ENCODE results near the gene LSMEM2.

The LSMEM2 gene

DNA sequence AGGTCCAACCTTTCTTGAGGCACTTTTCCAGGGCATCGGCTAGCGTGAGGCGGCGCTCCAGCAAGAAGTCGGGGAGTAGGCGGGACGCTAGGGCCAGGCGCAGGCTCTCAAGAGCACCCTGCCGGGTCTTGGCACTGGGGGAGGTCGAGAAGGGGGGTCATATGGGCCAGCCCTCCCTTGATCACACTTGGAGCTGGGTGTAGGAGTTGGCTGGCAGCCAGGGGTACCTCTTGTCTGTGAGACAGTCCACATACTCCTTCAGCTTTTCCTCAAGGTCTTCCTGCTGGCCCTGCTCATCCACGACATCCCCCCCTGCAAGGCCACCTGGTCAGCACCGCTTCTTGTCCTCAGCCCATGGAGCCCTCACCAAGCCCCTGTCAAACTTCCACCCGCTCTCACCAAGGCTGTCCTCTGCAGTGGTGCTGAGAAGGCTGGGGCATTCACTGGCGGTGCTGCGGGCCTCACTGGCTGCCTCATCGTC, 11.3 kb downstream of the LSMEM2 start:
- Histone ChIP-seq H3K9ac (ENCODE audit: low read depth, low read length) (no peak overlapping the region), H3K4me1 (ENCODE audit: control insufficient read depth, insufficient read depth, low read length) (no peaks in the 10 kb centered on the region), H3K27me3 (ENCODE audit: control insufficient read depth, insufficient read depth, low read length) (no peaks in the 10 kb centered on the region), H3K4me3 (ENCODE audit: low read depth, low read length) (no peak overlapping the region), H3K9me3 (ENCODE audit: control insufficient read depth, insufficient read depth, low read length) (no peaks in the 10 kb centered on the region), H3K36me3 (ENCODE audit: control insufficient read depth, insufficient read depth, low read length) (peaks cover 37% of the 10 kb centered on the region)

DNA sequence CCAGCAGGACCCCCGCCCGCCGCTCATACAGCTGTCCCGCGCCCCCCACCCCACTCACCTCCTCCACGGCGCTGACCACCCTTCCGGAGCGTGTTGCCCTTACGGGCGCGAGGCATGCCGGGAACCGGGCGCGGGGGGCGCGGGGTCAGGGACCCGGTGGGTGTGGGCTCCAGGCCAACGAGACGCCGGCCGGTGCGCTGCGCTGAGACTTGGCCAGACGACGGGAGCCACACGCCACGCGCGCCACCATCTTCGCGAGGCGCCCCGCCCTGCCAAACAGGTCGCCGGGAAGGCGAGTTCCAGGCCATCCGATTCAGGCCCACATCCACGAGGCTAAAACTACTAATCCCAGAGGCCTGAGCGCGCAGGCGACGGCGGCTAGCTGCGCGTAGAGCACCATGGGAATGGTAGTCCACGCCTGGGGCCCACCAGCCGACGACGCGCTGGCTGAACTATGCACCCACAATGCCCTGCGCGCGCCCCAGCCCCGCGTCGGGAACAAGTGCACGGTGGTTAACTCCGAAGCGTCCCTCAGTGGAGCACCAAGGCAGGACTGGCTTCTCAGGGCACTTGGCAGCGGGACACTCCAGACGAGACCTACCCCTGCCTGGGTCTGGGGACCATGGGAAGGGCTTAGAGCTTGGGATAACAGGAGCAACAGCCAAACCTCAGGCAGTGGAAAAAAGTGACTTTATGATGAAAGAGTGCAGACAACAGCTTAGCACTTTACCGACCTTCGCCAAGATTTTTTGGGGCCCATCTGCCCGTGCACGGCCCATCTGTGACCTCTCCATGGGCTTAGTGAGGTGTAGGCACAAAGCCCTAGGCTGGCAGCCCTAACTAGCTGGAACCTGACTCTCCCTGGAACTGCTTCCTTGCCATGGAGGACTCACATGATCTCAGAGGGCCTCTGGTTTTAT, 13.5 kb downstream of the LSMEM2 start, which contains the start of gene IFRD2:
Gene IFRD2 (minus strand): TSS at position 271 of the 920 bp plus-strand sequence. CDS start 155 bp downstream, at position 116.
- H3K36me3 ChIP-seq (ENCODE audit: control insufficient read depth, insufficient read depth, low read length): peaks cover 34% of the 10 kb centered on the region
- no peaks in the 10 kb centered on the region for H3K9me3 ChIP-seq (ENCODE audit: control insufficient read depth, insufficient read depth, low read length)
- no peaks in the 10 kb centered on the region for H3K27me3 ChIP-seq (ENCODE audit: control insufficient read depth, insufficient read depth, low read length)
- peak within 1 kb of the TSS; percentile 71 for H3K9ac ChIP-seq (ENCODE audit: low read depth, low read length)
- H3K4me1 ChIP-seq (ENCODE audit: control insufficient read depth, insufficient read depth, low read length): no peaks in the 10 kb centered on the region
- H3K4me3 ChIP-seq (ENCODE audit: low read depth, low read length): peak within 1 kb of the TSS; percentile 93

DNA sequence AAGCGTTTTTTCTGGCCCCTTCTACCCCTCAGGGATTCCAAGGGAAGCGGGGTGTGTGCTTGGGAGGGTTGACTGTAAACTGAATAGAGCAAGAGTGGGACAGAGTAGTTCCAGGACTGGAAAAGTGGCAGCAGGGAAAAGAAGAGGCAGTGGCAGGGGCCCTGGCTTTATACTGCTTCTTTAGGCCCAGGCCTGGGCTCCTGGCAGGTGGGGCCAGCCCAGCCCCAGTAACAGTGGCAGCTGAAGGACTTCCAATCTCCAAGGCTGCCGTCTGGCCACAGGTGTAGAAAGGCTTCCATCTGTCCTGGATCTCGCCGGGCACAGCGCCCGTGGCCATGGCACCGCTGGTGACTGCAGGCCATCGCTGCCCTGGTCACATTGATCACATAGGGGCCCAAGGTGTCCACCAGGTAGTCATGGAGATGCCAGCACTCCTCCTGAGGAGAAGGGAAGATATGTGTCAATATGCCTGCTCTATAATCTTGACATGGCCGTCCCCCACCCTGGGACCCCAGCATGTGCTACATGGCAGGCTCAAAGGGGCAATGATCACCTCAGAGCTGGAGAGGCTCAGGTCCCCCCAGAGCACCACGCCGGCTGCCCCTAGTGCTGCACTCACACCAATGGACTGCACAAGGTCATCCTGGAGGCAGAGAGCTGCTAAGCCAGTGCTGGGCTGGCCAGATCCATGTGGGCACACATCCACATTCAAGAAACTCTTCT, 14.4 kb downstream of the LSMEM2 start:
- H3K27me3 ChIP-seq (ENCODE audit: control insufficient read depth, insufficient read depth, low read length): no peaks in the 10 kb centered on the region
- no peaks in the 10 kb centered on the region for H3K4me1 ChIP-seq (ENCODE audit: control insufficient read depth, insufficient read depth, low read length)
- H3K36me3 ChIP-seq (ENCODE audit: control insufficient read depth, insufficient read depth, low read length): peaks cover 27% of the 10 kb centered on the region
- no peak overlapping the region for H3K4me3 ChIP-seq (ENCODE audit: low read depth, low read length)
- peak overlapping the region; percentile 71 for H3K9ac ChIP-seq (ENCODE audit: low read depth, low read length)
- H3K9me3 ChIP-seq (ENCODE audit: control insufficient read depth, insufficient read depth, low read length): no peaks in the 10 kb centered on the region

DNA sequence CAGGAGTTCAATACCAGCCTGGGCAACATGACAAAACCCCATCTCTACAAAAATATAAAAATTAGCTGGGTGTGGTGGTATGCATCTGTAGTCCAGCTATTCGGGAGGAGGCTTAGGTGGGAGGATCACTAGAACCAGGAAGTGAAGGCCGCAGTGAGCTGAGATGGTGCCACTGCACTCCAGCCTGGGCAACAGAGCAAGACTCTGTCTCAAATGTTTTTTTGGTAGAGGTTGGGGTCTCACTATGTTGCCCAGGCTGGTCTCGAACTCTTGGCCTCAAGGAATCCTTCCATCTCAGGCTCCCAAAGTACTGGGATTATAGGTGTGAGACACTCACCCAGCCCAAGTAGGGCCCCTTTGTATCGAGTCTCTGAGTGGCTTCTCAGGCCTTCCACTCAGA, 15.2 kb downstream of the LSMEM2 start:
- no peak overlapping the region for H3K9ac ChIP-seq (ENCODE audit: low read depth, low read length)
- H3K9me3 ChIP-seq (ENCODE audit: control insufficient read depth, insufficient read depth, low read length): no peaks in the 10 kb centered on the region
- H3K4me3 ChIP-seq (ENCODE audit: low read depth, low read length): no peak overlapping the region
- peaks cover 18% of the 10 kb centered on the region for H3K36me3 ChIP-seq (ENCODE audit: control insufficient read depth, insufficient read depth, low read length)
- no peaks in the 10 kb centered on the region for H3K27me3 ChIP-seq (ENCODE audit: control insufficient read depth, insufficient read depth, low read length)
- no peaks in the 10 kb centered on the region for H3K4me1 ChIP-seq (ENCODE audit: control insufficient read depth, insufficient read depth, low read length)

DNA sequence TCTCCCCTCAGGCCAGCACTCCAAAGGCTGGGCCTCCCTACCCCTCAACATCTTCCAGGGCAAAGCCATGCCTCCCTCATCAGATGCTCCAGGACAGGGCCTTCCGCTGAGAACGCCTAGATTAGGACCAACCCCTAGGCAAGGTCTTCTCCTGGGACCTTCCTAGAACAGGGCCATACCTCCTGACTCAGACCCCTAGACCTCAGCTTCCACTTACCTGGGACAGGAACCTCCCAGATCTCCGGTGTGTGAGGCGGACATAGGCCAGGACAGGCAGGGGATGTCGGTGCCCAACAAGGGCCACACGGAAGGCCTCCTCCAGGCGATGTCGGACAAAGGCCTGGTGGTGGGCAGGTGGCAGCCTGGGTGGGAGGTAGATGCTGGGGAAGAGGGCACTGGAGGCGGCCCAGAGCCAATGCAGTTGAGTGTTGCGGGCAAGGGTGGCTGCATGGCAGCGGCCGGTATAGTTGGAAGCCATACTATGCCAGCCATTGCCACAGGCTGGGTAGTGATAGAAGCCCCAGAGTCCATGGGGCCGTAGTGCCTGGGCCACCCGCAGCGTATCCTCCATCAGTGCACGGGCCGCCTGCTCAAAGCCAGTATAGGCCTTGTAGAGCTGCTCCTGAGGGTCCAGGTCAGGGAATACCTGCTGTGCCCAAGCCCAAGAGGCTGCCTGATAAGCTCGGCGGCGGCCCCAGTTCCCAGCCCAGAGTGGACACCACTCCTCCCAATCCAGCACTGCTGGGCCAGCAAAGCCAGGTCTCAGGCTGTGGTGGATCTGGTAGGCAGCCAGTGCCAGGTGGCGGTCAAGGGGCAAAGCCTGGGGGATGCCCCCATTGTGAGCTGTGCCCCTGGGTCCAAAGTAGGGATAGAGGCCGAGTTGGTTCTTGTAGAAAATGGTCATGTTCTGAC, 15.9 kb downstream of the LSMEM2 start:
- H3K9me3 ChIP-seq (ENCODE audit: control insufficient read depth, insufficient read depth, low read length): no peaks in the 10 kb centered on the region
- no peak overlapping the region for H3K4me3 ChIP-seq (ENCODE audit: low read depth, low read length)
- no peaks in the 10 kb centered on the region for H3K27me3 ChIP-seq (ENCODE audit: control insufficient read depth, insufficient read depth, low read length)
- no peaks in the 10 kb centered on the region for H3K4me1 ChIP-seq (ENCODE audit: control insufficient read depth, insufficient read depth, low read length)
- peaks cover 12% of the 10 kb centered on the region for H3K36me3 ChIP-seq (ENCODE audit: control insufficient read depth, insufficient read depth, low read length)
- no peak overlapping the region for H3K9ac ChIP-seq (ENCODE audit: low read depth, low read length)

DNA sequence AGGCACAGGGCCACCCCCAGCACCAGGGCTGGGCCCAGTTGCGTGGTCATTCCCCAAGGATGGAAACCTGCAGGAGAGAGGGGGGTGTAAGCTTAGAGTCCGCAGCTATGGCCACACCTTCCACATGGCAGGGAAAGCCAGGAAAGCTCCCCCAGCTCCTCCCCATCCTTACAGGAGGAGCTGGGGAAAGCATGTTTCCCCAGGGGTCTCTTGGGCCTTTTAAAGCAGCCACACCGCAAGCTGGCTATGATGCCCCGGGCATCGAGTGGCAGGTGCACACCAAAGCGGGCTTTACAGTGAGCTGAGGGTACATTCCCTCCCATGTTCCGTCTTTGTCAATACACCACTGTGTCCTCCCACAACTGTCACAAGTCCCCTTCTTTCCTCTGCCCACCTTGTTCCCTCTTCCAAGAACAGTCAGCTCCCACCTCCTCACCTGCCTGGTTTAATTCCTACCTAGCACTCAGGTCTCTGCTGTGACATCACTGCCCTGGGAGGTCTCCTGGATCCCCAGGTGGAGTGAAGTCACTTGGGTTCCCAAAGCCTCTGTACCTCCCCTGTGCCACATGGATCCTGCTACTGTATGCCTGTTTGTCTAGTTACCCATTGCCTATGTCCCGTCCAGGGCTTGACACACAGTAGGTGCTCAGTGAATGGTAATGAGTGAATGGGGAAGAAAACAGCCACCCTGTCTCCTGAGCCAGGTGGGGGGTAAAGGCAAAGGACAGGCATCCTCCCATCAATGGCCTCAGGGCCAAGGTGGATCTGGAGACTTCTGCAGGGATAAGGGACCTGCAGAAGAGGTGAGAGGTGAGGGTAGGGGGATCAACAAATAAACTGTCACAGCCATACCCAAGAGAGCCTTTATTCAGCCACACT, 16.9 kb downstream of the LSMEM2 start:
- Histone ChIP-seq H3K27me3 (ENCODE audit: control insufficient read depth, insufficient read depth, low read length) (no peaks in the 10 kb centered on the region), H3K36me3 (ENCODE audit: control insufficient read depth, insufficient read depth, low read length) (peaks cover 2% of the 10 kb centered on the region), H3K9ac (ENCODE audit: low read depth, low read length) (no peak overlapping the region), H3K9me3 (ENCODE audit: control insufficient read depth, insufficient read depth, low read length) (no peaks in the 10 kb centered on the region), H3K4me3 (ENCODE audit: low read depth, low read length) (no peak overlapping the region), H3K4me1 (ENCODE audit: control insufficient read depth, insufficient read depth, low read length) (no peaks in the 10 kb centered on the region)

DNA sequence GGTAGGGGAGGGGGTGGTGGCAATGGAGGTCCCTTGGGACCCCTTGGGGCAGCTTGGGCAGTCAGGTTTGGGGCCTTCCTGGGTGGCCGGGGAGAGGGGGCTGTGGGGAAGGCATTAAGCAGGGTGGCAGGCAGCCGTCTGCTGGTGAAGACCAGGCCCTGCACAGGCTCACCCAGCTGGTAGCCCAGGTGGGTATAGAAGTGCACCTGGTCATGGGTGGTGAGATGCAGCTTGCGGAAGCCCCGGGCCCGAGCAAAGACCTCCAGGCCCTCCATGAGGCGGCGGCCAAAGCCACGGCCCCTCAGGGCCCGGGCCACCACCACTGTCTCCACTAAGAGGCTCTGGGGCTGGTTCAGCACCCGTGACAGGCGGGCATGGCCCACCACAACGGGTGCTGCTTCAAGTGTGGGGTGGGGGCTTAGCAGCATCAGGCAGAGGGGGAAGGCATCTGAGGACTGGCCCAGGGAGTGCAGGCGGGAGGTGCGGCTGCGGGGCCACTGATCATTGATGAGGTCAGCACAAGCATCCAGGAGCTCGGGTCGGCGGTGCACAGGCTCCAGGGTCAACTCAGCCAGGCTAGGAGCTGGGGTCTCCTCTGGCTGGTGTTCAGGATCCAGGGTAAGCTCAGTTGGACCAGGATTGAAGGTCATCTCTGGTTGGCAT, 18.0 kb downstream of the LSMEM2 start:
- no peaks in the 10 kb centered on the region for H3K4me1 ChIP-seq (ENCODE audit: control insufficient read depth, insufficient read depth, low read length)
- no peak overlapping the region for H3K9ac ChIP-seq (ENCODE audit: low read depth, low read length)
- H3K27me3 ChIP-seq (ENCODE audit: control insufficient read depth, insufficient read depth, low read length): no peaks in the 10 kb centered on the region
- no peaks in the 10 kb centered on the region for H3K9me3 ChIP-seq (ENCODE audit: control insufficient read depth, insufficient read depth, low read length)
- H3K4me3 ChIP-seq (ENCODE audit: low read depth, low read length): no peak overlapping the region
- peaks cover 2% of the 10 kb centered on the region for H3K36me3 ChIP-seq (ENCODE audit: control insufficient read depth, insufficient read depth, low read length)

DNA sequence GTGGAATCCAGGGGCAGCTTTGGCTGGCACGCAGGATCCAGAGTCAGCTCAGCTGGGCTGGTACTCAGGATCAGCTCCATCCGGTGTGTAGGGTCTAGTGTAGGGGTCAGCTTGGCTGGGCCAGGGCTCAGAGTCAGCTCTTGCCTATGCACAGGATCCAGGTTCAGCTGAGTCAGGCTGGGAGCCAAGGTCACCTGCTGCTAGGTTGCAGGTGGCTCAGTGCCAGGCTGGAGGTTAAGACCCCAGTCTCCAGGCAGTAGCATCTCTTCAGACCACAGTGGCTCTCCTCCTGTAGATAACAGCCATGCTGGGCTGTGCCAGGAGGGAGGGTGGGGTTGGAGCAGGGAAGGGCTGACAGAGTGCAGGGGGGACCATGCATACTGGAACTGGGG, 18.5 kb downstream of the LSMEM2 start:
- peaks cover 2% of the 10 kb centered on the region for H3K36me3 ChIP-seq (ENCODE audit: control insufficient read depth, insufficient read depth, low read length)
- H3K27me3 ChIP-seq (ENCODE audit: control insufficient read depth, insufficient read depth, low read length): no peaks in the 10 kb centered on the region
- no peaks in the 10 kb centered on the region for H3K4me1 ChIP-seq (ENCODE audit: control insufficient read depth, insufficient read depth, low read length)
- H3K9me3 ChIP-seq (ENCODE audit: control insufficient read depth, insufficient read depth, low read length): no peaks in the 10 kb centered on the region
- no peak overlapping the region for H3K4me3 ChIP-seq (ENCODE audit: low read depth, low read length)
- no peak overlapping the region for H3K9ac ChIP-seq (ENCODE audit: low read depth, low read length)

DNA sequence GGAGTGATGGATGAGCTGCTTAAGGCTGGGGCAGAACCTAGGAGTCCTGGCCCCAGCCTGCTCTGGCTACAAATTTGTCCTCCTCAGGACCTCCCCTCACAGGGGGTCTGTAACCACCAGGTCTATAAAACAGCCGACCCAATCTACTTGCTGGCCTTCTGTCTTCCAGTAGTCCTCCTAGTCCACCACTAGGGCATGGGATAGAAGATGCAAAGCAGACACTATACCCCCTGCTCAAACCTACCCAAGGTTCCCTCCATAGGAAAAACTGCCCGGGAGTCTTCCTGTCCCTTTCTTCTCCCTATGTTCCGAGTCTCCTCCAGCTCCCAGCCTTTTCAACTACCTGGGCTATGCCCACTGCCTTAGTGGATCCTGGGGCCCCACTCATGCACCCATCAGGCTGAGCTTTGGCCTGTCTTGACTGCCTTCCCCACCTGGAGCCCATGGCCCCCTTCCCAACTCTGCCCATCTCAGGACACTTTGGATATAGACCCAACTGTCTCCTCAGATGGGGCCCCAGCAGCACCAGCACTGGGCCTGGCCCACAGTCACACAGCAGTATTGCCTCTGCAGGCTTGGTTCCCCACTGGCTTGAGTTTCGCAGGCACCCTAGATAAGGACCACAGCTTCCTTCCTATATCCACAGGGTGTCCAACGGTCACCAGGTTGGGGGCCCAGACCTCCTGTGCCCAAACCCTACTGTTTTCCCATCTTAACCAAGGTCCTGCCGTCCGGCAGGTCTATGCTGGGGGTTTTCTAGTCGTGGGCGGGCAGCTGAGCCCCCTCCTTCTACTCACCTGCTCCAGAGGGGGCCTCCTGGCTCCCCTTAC, 19.2 kb downstream of the LSMEM2 start:
- Histone ChIP-seq H3K9ac (ENCODE audit: low read depth, low read length) (no peak overlapping the region), H3K4me3 (ENCODE audit: low read depth, low read length) (peak overlapping the region; percentile 90), H3K27me3 (ENCODE audit: control insufficient read depth, insufficient read depth, low read length) (no peaks in the 10 kb centered on the region), H3K9me3 (ENCODE audit: control insufficient read depth, insufficient read depth, low read length) (no peaks in the 10 kb centered on the region), H3K36me3 (ENCODE audit: control insufficient read depth, insufficient read depth, low read length) (peaks cover 2% of the 10 kb centered on the region), H3K4me1 (ENCODE audit: control insufficient read depth, insufficient read depth, low read length) (no peaks in the 10 kb centered on the region)

Data from iPS-15b (cell line).